HG03175 (cell line): ENCODE results near the gene SCUBE2.

Source experiments
- ATAC-seq: cut with Tn5 transposase; IDR thresholded peaks from one replicate; pipeline ENCODE4 v1.9.1; 2021; ENCODE audit warnings: mild to moderate bottlenecking, moderate library complexity; ENCODE audit not compliant: unreplicated experiment

SCUBE2 gene

DNA sequence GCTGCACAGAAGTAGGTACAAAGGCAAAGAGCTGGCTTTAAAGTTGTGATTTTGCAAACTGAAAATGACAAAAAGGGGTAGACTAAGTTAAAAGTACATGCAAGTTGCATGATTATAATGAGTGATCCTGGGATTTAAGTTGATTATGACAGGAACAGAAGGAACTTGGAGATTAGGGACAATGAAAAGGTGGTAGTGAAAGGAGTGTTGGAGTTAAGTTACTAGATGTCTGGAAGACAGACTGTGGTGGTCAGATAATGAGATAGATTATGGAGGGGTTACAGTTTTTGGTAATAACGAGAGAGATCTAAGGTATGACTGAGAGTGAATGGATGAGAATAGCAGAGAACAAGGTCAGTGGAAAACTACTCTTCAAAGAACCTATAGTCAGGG, 119.5 kb downstream of the SCUBE2 start:
- no peak for ATAC-seq

DNA sequence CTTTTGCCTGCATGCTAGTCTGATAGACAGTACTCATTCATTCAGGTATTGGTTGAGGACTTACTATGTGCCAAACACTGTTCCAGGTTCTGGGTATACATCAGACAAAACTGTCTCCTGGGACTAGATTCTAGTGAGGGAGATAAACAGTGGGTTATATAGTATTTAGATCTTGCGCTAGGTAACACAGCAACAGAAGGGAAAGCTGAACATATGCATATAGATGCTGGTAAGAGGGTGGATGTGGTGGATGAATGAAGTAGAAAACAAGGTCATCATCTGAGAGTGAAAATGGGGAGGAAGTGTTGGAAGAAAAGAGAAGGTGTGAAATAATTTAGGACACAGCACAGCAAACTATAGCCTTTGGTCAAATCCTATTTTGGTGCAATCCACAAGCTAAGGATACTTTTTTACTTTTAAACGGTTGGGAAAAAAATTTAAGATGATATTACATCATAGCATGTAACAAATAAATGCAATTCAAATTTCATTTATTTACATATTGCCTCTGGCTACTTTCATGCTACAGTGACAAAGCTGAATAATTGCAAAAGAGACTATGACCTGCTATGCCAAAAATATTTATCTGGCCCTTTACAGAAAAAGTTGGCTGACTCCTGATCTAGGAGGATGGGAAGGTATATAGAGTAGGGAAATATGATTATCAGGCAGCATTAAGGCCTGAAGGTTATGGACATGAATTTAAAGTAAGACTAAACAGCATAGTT, 120.0 kb downstream of the SCUBE2 start:
- no peak for ATAC-seq
